Measurements from ENCODE around the gene SEMA4F.
A peak's percentile ranks its signal among the peaks of the same experiment; 100 is the strongest.

SEMA4F gene

DNA sequence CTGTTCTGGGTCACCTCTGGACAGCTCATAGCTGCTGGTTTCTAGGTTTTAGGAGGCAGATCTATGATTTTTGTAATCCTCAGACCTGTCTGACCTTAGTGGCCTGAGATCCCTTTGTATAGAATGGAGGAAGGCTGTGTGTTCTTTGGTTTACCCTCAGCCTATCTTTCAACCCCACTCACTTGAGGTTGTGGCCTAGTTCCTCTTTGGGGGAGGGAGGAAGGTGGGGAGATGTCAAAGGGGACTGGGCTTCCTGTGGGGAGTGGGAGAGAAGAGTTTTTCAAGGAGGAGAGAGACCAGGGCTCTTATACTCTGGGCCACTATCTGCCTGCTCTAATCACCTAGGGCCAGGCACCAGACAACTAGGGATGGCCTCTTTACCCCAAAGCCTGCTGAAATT is 28.5 kb downstream of the SEMA4F start:
- DNase-seq (ENCODE audit: extremely low read depth, low read depth): no peak
- TF ChIP-seq, protein P1, sequence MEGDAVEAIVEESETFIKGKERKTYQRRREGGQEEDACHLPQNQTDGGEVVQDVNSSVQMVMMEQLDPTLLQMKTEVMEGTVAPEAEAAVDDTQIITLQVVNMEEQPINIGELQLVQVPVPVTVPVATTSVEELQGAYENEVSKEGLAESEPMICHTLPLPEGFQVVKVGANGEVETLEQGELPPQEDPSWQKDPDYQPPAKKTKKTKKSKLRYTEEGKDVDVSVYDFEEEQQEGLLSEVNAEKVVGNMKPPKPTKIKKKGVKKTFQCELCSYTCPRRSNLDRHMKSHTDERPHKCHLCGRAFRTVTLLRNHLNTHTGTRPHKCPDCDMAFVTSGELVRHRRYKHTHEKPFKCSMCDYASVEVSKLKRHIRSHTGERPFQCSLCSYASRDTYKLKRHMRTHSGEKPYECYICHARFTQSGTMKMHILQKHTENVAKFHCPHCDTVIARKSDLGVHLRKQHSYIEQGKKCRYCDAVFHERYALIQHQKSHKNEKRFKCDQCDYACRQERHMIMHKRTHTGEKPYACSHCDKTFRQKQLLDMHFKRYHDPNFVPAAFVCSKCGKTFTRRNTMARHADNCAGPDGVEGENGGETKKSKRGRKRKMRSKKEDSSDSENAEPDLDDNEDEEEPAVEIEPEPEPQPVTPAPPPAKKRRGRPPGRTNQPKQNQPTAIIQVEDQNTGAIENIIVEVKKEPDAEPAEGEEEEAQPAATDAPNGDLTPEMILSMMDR (IDR thresholded peaks at IDR 0.05; ENCODE audit: low read depth, low read length): no peak

GRCh38 chr2:74685408-74685807 is 31.4 kb downstream of the SEMA4F start:
- DNase-seq (ENCODE audit: extremely low read depth, low read depth): no peak
- TF ChIP-seq, protein P1 (IDR thresholded peaks at IDR 0.05; ENCODE audit: low read depth, low read length): no peak

DNA sequence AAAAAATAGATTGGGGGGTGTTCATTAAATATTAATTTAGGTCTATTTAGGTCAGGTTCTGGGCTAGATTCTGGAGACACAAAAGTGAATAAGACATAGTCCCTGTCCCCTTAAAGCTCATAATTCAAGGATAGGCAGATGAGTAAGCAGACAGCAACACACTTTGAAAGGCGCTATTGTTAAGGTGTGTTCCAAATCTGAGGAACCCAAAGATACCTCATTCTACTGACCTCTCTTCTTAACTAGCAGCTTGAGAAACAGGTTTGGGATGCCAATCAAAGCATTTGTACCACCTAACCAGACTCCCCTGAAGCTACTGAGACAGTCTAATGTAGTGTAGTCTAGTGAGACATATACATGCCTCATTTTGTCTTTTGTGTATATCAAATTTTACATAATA is 34.8 kb downstream of the SEMA4F start:
- TF ChIP-seq, protein P1 (IDR thresholded peaks at IDR 0.05; ENCODE audit: low read depth, low read length): no peak
- DNase-seq (ENCODE audit: extremely low read depth, low read depth): no peak

GRCh38 chr2:74689671-74690070 is 35.6 kb downstream of the SEMA4F start:
- no peak for DNase-seq (ENCODE audit: extremely low read depth, low read depth)
- TF ChIP-seq, protein P1 (IDR thresholded peaks at IDR 0.05; ENCODE audit: low read depth, low read length): no peak

- DNase-seq (ENCODE audit: extremely low read depth, low read depth): peak; percentile 47
- TF ChIP-seq, protein P1 (IDR thresholded peaks at IDR 0.05; ENCODE audit: low read depth, low read length): peak; percentile 83
Measured at GRCh38 chr2:74690571-74690970, 36.5 kb downstream of the SEMA4F start.

DNA sequence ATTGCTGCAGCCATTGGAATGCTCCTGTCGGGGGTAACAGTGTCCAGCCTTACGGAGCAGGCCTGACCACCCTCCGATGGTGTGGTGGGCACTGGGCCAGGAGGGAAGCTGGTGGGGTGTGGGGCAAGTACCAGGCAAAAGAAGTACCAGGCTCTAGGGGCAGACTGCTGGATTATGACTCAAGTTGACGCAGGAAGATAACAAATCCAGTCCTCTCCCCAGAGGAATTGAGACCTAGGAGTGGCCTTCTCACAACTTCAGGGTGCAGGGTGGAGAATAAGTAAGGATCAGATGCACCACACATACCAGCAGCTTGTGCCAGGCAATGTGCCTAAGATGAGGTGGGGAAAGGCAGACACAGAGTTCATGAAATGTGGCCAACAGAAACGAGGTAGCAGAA is 37.9 kb downstream of the SEMA4F start:
- DNase-seq (ENCODE audit: extremely low read depth, low read depth): no peak
- TF ChIP-seq, protein P1 (IDR thresholded peaks at IDR 0.05; ENCODE audit: low read depth, low read length): no peak

- no peak for DNase-seq (ENCODE audit: extremely low read depth, low read depth)
- TF ChIP-seq, protein P1 (IDR thresholded peaks at IDR 0.05; ENCODE audit: low read depth, low read length): no peak
Measured at GRCh38 chr2:74693213-74693612, 39.2 kb downstream of the SEMA4F start.

Data from AG09319 (cell line).